Left colon (tissue), 2 donors: ENCODE measurements around the gene AGBL1. TPM values are rescaled to one million over a fixed set of nuclear protein-coding genes. Genes with fewer than 3 reads are reported as not detected.
"Not testable (repeated sequence)": the region's sequence is repeated elsewhere in the genome, so short reads cannot be mapped to it uniquely, and the experiment has no call there.

ENCODE experiments used
- ATAC-seq: fragments of 200-7000 bp; cut with Tn5 transposase; one replicate; pipeline ENCODE4 v1.9.1; 2020; ENCODE audit warnings: mild to moderate bottlenecking, moderate library complexity
- DNase-seq, 2 donors: peaks; one replicate each; pipeline ENCODE4 v3.0.0-alpha.2; 2020
- intact Hi-C, 2 donors: fragments of 100-400 bp; cut with DNase I in 1 of 2; cut with micrococcal nuclease in 1 of 2; formaldehyde crosslinking; loops; one replicate each; pipeline versions ENCODE4 v1.11.2 to v1.14.0; 2022; cut with DNase I, micrococcal nuclease
- total RNA-seq, 2 donors: library from RNA; stranded (reverse); fragmentation: NEBNext Ultra II Directional; extraction: Animal tissue kit (Norgen Biotek cat#: 25700); gene quantifications; one replicate each; pipeline ENCODE4 v1.2.1, GENCODE V29; 2021
- donor health status: DM: no; HTN: no; CAD: no.
- donor health status: DM: yes; HTN: yes; CAD: no.

AGBL1 gene
- total RNA-seq, 2 donors from 2014 or later: 0.22 to 0.34 TPM

DNA sequence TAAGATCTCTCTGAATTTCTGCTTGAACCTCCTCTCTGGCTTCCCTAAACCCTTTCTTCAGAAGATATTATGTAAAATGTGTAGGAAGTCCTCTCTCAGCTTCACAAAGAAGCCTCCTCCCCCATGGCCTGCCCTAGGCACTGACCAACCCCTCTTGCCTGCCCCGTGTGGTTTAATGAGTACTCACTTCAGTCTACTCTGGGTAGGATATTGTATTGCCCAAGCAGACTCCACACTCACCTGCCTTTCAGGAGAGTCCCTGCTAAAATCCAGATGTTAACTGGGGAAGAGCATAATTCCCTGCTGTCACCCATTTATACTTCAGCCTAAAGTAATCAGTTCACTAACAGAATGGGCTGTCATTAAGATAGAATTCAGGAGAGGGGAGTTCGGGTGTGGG is 2.6 kb upstream of the AGBL1 start:
- DNase-seq (no peak), ATAC-seq (no peak)
- intact Hi-C loops: no loop called here

DNA sequence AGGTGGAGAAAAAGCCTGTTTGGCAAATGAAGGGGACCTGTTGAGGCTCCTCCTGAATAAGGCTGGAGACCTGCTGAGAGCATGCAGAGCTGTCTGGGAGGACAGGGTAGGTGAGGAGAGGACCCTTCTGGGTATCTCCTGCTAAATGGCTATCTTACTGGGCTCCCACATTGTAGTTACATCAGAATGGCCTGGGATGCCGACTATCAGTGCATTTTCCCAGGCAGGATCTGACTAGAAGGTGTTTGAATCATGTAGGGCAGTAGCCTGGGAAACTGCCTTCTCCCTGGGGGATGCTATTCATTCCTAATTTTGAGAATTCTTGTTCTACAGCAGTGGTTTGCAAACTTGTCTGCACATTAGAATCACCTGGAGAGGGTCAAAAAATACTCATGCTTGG is 631 bp downstream of the AGBL1 start:
- DNase-seq (no peak), ATAC-seq (no peak)
- intact Hi-C loops: no loop called here

DNA sequence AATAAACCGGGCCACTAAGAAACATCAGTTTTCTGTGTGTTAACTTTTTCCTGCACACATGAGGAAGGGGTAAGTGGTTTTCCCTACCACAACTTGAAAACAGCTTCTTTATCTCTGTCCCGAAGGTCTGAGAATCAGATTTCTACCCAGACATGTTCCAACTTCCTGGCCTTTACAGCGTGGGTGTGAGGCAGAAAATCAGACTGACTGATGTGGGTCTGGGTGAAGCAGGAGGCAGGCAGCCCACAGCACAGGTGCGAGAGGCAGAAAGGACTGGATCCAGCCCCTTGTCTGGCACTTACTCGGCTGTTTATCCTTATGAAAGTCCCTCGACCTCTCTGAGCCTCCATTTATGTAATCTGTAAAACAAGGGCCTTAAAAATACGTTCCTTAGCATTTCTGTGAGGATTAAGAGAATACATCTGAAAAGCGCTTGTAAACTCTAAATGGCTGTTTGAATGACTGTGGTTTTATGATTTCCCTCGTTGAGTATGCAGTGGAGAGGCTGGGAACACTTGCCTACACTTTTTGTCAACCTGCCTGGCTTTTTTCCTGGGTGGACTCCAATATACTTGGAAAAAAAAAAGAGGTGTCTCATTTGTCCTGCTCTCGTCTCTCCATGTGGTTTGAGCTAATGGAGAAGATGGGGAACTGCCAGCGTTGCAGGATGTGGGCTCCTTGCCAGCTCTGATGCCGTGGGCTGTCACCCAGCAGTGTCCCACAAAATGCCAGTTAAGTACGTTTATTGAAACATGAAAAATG is 3.1 kb downstream of the AGBL1 start:
- intact Hi-C loops: no loop called here
- DNase-seq (no peak), ATAC-seq (no peak)

DNA sequence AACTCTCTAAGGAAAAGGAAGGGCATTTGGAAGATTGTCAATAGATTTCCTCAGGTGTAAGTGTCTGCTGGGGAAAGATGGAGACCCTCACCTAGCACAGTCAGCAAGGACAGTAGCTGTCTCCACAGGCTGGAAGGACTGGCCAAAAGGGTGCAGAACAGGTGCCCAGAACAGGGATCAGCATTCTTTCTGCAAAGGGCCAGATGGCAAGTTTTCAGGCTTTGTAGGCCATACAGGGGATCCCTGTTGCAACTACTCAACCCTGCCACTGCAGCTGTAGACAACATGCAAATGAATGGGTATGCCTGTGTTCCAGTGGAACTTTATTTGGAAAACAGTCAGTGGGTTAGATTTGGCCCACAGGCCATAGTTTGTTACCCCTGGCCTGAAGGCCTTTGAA is 8.1 kb downstream of the AGBL1 start:
- DNase-seq: no peak
- no peak for ATAC-seq
- intact Hi-C loops: no loop called here

DNA sequence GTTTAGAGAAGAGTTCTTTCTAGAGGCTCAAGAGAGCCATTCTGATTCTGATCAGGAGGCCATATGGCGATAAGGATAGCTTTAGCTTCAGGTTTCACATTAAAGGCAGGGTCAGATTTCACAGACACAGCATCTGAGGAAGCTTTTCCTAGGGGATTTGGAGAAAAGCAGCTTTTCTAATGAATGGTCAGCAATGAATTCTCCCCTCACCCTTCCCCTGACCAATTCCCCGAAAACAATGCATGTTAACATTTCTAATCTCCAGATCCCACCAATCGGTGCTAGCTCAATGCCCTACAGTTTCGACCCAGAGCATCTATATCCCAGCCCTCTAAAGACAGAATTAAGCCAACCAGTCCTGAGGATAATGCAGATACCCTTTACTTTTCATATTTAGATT is 9.8 kb downstream of the AGBL1 start:
- intact Hi-C loops: no loop called here
- no peak for DNase-seq
- ATAC-seq: no peak

DNA sequence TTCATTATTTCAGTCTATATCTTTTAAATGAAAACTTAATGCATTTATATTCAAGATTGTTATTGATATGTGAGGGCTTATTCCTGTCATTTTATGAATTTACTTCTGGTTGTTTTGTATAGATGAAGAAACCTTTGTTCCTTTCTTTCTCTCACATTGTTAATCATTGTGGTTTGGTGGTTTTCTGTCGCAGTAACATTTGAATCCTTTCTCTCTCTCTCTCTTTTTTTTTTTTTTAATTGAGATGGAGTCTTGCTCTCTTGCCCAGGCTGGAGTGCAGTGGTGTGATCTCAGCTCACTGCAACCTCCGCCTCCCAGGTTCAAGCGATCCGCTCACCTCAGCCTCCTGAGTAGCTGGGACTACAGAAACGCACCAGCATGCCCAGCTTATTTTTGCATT is 22.1 kb downstream of the AGBL1 start:
- no peak for DNase-seq
- intact Hi-C loops: no loop called here
- no peak for ATAC-seq

DNA sequence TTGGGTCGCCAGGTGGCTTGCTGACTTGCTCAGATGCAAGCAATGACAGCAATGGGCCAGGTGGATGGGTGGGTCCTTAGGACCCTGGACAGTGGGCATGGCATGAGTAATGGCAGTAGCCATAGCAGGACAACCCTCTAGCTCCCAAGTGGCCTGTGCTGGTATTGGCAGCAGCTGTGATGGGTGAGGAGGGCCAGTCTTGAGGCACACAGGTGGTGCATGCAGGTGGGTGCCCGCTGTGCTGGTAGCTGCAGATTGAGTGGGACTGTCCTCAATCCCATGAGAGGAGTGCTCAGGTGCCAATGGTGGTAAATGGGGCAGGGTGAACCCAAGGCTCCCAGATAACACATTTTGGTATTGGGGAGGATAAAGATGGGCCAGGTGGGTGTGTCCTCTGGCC is 24.2 kb downstream of the AGBL1 start:
- DNase-seq (no peak), ATAC-seq (no peak)
- intact Hi-C loops: no loop called here

DNA sequence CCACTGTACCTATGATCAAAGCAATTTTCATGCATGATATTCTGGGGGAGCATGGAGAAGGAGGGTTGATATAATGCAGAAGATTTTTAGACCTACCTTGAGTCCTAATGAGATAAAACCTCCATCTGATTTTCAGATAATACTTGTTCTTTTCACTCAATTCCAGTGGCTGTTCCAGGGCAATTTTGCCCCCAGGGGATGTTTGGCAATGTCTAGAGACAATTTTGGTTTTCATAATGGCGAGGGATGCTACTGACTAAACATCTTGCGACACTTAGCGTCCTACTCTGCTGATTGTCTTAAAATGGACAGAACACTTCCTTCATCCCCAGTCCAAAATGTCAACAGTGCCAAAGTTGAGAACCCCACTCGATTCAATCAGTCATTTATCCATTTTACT is 26.6 kb downstream of the AGBL1 start:
- DNase-seq (no peak), ATAC-seq (no peak)
- intact Hi-C loops: no loop called here

DNA sequence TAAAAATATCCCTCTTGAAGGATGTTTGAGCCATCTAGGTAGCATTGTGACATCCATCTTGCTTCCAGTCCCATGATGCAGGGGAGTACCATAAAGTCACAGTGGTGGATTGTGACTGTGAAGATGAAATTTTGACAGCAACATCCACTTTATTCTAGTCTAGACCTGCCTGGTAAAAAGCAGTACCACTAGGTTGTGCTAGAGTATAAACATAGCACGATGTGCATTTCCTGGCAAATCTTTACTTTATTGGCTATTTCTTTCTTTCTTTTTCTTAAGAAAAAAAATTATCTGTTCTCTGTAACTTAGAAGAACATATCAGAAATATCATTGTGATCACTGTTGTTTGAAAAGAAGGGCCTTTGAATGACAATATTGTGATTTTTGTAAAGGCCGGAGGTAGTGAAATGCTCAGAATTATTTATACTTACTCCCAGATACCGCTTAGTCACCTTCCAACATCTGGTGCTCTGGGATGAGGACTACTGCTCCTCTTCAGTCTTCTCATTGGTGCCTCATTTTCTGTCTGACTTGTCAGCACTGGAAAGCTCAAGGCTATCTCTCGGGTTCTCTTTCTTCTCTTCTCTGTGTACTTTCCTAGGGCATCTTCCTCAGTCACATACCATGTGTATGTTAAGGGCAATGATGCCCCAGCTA is 35.6 kb downstream of the AGBL1 start:
- ATAC-seq (no peak), DNase-seq (no peak)
- intact Hi-C loops: no loop called here

DNA sequence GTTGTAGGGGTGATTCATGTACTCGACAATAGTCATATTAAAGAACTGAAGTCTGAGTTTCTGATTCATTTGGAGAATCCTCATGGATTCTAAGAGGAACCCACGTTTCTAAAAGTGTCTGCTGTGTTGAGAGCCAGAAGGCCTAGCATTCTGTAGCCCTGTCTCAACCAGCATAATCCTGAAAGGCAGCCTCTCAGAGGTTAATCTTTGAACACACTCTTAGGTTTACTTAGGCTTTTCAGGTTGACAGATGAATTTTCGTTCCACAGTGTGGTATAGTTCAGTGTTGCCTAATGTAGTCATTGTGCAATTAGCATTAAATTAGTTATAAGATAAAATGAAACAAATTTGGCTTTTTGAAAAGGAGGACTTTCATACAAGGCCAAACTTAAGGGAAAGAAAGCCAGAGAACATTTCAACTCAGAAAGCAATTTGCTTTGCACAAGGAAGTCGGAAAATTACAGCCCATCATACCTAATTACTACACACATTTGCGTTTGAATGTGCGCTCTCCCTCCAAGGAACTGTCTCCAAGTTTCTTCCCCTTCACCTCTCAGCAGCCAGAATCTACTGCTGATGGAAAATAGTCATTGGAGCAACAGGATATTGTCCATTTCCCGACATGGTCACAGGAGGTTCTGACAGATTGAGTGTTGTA is 42.0 kb downstream of the AGBL1 start:
- no peak for ATAC-seq
- intact Hi-C loops: no loop called here

DNA sequence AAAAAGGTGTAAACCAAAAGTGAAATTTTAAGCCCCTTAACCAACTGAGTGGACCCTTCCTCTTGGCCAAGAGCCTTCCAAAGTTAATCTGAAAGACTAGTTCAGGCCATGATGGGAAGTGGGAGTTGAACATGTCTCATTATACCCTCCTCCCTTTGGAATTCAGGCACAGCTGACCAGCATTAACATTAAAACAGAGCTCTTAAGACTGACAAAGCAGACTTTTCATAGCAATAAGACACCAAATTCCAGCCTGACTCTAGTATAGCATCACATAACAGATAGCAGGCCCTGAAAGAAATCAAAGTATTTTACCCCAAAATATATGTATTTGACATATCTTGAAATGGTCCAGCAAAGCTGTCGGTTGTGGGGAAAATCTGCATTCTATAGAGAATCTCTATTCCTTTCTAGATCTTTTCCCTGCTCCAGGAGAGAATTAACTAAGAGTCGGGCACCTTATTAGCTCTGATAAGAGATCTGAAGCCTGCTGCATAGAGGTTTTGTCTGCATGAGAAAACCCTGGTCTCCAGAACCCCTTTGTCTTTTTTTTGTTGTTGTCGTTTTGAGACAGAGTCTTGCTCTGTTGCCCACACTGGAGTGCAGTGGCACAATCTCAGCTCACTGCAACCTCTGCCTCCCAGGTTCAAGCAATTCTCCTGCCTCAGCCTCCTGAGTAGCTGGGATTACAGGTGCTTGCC is 43.2 kb downstream of the AGBL1 start:
- intact Hi-C loops, ATAC-seq, DNase-seq: not testable (repeated sequence)

More for the DNA sequence above, 42.0 kb downstream of the AGBL1 start:
- no peak for DNase-seq

DNA sequence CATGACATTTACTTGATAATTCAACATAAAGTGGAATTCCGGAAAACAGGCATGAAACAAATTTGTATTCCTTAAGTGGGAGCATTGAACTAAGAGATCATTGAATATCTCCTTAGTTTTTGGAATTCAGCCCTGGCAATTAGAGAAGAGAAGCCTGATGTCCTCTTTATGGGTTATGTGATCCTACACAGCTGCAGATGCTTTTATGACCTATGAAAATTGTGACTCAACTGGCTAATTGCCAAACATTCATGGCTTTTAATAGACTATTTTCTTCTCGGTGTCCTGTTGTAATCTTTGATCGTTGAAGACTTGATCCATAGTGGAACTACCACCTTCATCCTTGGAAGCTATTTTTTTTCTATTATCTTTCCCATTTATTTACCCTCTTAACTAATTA is 46.1 kb downstream of the AGBL1 start:
- intact Hi-C loops: no loop called here
- ATAC-seq: no peak

DNA sequence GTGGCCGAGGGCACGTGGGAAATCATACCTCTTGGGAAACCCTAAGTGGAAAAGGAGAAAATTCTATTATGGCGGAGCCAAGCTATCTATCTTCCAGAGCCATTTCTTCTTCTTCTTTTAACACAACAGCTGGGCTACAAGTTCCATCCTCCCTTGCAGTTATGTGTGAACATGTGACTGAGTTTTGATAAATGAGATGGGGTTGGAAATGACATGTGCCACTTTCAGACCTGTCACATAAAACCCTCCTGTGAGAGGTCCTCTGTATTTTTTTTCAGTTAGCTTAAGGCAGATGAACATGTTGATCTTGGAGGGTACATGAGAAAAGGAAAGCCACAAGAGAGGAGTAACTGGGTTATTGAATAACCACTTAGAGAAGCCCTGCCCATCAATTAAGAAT is 47.9 kb downstream of the AGBL1 start:
- ATAC-seq (no peak), DNase-seq (no peak)
- intact Hi-C loops: no loop called here

More for the DNA sequence above, 46.1 kb downstream of the AGBL1 start:
- no peak for DNase-seq

DNA sequence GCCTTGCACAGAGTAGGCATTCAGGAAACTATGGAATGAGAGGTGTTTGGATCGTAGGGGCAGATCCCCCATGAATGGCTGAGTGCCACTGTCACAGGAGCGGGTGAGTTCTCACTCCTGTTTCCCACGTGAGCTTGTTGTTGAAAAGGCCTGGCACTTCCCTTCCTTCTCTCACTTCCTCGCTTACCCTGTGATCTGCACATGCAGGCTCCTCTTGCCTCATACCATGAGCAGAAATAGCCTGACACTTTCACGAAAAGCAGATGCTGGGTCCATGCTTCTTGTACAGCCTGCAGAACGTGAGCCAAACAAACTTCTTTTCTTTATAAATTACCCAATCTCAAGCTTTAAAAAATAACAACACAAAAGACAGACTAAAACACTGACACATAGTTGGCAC is 55.4 kb downstream of the AGBL1 start:
- DNase-seq (no peak), ATAC-seq (no peak)
- intact Hi-C loops: no loop called here

DNA sequence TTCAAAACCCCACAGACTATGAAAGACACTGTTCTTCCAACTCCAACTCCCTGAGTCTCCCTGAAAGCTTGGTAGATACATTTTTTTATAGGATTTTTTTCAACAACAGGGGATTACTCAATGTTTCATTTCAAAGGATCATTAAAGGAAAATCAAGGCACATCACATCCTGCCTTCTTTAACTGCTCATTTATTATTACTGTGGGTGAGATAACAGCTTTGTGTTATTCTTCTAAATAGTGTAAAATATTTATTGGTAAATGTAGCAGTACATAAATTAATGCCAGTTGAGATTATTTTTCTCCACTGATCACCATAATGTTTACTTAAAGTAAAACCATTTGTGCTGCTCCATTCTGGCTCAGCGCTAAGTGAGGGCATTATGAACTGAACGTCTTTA is 57.2 kb downstream of the AGBL1 start:
- DNase-seq (no peak), ATAC-seq (no peak)
- intact Hi-C loops: no loop called here

DNA sequence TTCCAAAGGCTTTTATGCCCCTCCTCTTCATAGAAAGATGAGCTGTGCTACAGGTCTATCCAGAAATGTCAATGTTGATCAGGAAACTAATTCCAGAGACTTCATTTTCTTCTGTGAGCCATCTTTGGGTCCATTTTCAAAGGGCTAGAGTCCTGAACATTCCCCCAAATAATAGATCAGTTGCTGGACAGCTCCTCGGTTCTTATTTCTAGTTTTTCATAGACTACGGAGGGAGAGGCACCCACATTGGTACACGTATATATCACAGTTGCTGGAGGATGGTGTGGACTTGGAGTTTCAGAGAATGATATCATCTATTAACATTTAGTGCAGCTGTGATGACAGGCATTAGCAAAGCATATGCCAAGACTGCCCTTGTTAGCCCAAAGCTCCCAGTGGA is 59.1 kb downstream of the AGBL1 start:
- DNase-seq: no peak
- intact Hi-C loops: no loop called here
- ATAC-seq: no peak

DNA sequence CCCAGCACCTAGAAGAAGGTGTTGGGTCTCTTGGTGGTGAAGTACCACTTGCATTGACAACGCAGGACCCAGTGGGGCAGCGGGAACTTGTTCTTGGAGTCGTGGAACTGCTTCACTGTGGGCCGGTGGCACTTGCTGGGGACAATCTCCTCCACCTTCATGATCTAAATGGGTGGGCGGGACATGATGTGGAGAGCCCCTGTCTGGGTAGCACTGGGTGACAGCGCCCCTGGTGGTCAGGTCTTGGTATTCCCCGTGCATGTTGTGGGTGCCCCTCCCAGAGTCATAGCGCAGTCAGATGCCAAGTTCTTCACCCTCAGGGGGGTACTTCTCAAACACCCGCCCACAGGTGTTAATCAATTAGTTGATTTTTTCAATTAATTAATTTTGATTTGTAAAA is 60.2 kb downstream of the AGBL1 start:
- ATAC-seq (no peak), DNase-seq (no peak)
- intact Hi-C loops: no loop called here

DNA sequence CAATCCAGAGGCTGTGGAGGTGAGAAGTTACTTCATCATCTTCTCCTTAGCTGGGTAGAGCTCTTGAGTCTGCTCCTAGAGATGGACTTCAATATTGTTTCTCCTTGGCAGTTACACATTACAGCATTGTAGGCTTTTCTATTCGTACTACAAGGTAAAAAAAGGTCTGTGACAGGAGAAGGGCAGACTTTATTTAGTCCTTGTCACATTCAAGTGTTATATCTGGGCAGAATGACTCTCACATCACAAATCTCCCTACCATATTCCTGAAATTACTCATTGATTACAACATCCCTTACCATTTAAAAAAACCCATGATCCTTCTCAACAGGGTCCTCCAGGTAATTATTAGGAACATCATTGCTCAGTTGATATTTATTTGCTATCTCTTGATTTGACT is 75.0 kb downstream of the AGBL1 start:
- intact Hi-C loops: no loop called here
- DNase-seq (no peak), ATAC-seq (no peak)

DNA sequence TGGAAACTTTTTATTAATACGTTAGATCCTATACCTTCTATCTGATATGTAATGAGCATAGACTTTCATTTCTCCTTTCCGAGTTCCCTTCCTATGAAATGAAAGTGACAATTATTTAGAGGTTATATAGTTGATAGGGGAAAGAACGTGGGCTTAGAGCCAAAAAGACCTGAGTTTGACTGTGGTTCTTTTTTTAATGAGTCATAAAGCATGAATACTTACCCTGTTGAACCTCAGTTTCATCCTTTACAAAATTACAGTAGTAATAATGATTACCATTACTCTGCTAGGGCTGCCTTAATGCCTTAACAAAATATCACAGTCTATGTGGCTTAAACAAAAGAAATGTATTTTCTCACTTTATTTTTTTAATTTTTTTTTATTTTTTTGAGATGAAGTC is 75.9 kb downstream of the AGBL1 start:
- no peak for ATAC-seq
- no peak for DNase-seq
- intact Hi-C loops: no loop called here
